Panc1 (cell line): ENCODE measurements around the gene COL9A2. TPM values are rescaled to one million over a fixed set of nuclear protein-coding genes. Genes with fewer than 3 reads are reported as not detected.

Experiments
- ATAC-seq: fragments of 200-7000 bp; cut with Tn5 transposase; 2 replicates; pipeline ENCODE4 v1.9.1; 2020; ENCODE audit warnings: mild to moderate bottlenecking, moderate library complexity
- BruUV-seq: library from RNA; stranded (reverse); fragments of 400-500 nt; replicated peaks from 2 replicates; lab custom pipeline; 2021; lab: Mats Ljungman, UMichigan
- CTCF ChIA-PET: fragments of 300-600 bp; sonication (Branson Sonifier 250); formaldehyde crosslinking; loops from one replicate; lab custom pipeline; 2022; ENCODE audit warnings: antibody characterized with exemption; lab: Charles Lee
- POLR2A ChIA-PET: fragments of 300-600 bp; sonication (Branson Sonifier 250); formaldehyde crosslinking; loops from one replicate; lab custom pipeline; 2022; ENCODE audit warnings: antibody characterized with exemption; lab: Charles Lee
- DNase-seq: peaks from one replicate; pipeline ENCODE4 v3.0.0-alpha.2; 2010; ENCODE audit warnings: low read depth, low spot score
- H3K27ac ChIP-seq: 2 replicates; pipeline ENCODE4 v1.5.1; 2011; ENCODE audit warnings: mild to moderate bottlenecking, low read length, inconsistent platforms
- H3K27me3 ChIP-seq: fragments of 200-500 bp; sonication (Bioruptor generic); 2 replicates; pipeline ENCODE4 v1.6.0; 2014; ENCODE audit warnings: low read length, inconsistent platforms; ENCODE audit not compliant: control insufficient read depth, insufficient read depth
- H3K36me3 ChIP-seq: fragments of 200-500 bp; sonication (Bioruptor generic); 2 replicates; pipeline ENCODE4 v1.5.1; 2014; ENCODE audit warnings: inconsistent platforms, mild to moderate bottlenecking, low read length, moderate library complexity; ENCODE audit not compliant: control insufficient read depth, insufficient read depth
- H3K4me1 ChIP-seq: 2 replicates; pipeline ENCODE4 v1.5.1; 2011; ENCODE audit warnings: inconsistent platforms, mild to moderate bottlenecking, low read length, moderate library complexity; ENCODE audit not compliant: control insufficient read depth, insufficient read depth
- H3K4me3 ChIP-seq, 2 experiments: 2 replicates each; pipeline ENCODE4 v1.5.1; 2011 to 2012; ENCODE audit warnings: low read depth in 2 of 2, low read length in 2 of 2, mild to moderate bottlenecking in 2 of 2, inconsistent platforms in 1 of 2, moderate library complexity in 1 of 2
- H3K9me3 ChIP-seq: fragments of 200-500 bp; sonication (Bioruptor generic); 2 replicates; pipeline ENCODE4 v1.5.1; 2014; ENCODE audit warnings: low read depth, mild to moderate bottlenecking, inconsistent platforms, low read length, moderate library complexity; ENCODE audit not compliant: control insufficient read depth, insufficient read depth
- CTCF ChIP-seq: fragments of 450-650 bp; IDR thresholded peaks from 2 replicates; pipeline ENCODE4 v1.5.1; 2017; ENCODE audit warnings: mild to moderate bottlenecking
- POLR2AphosphoS5 ChIP-seq: IDR thresholded peaks from 2 replicates; pipeline ENCODE4 v1.6.1; 2012; ENCODE audit warnings: mild to moderate bottlenecking, low read depth, low read length, moderate library complexity
- REST ChIP-seq, 2 experiments: IDR thresholded peaks; 2 replicates each; pipeline ENCODE4 v1.6.1; 2011 to 2012; ENCODE audit warnings: low read depth in 2 of 2, control low read depth in 1 of 2, low read length in 1 of 2, mild to moderate bottlenecking in 1 of 2, moderate library complexity in 1 of 2; ENCODE audit not compliant: insufficient read depth in 1 of 2
- SIN3A ChIP-seq: IDR thresholded peaks from 2 replicates; pipeline ENCODE4 v1.6.1; 2012; ENCODE audit warnings: low read depth, mild to moderate bottlenecking, low read length, moderate library complexity, borderline replicate concordance; ENCODE audit not compliant: insufficient read depth
- TCF7L2 ChIP-seq: IDR thresholded peaks from 2 replicates; pipeline ENCODE4 v1.6.1; 2011; ENCODE audit warnings: mild to moderate bottlenecking, low read depth, low read length, inconsistent platforms
- in situ Hi-C: cut with HindIII; loops from 2 replicates; pipeline ENCODE4 v1.10.0; 2016; ENCODE audit warnings: low sequenced_read_pairs, low pct_unique_long_range_greater_than_20kb
- intact Hi-C: fragments of 100-400 bp; cut with micrococcal nuclease; formaldehyde crosslinking; loops from one replicate; pipeline ENCODE4 v1.10.0; 2022; ENCODE audit not compliant: unreplicated experiment
- total RNA-seq: library from RNA; stranded (reverse); gene quantifications from one replicate; pipeline ENCODE4 v1.2.1, GENCODE V29; 2021; ENCODE audit not compliant: unreplicated experiment

COL9A2 gene
- total RNA-seq, 1 experiment from 2014 or later, result 2.9 TPM

GRCh38 chr1:40305871-40306270 is 11.2 kb downstream of the COL9A2 start:
- ATAC-seq, result 0 out of 2 replicates have a peak, but pooled peaks have one; percentile 10
- in situ Hi-C loops (no loop called here), intact Hi-C loops (no loop called here)
- Histone ChIP-seq H3K36me3 (no peaks in the 10 kb centered on the region), H3K27me3 (no peaks in the 10 kb centered on the region), H3K9me3 (no peaks in the 10 kb centered on the region), H3K4me1 (no peaks in the 10 kb centered on the region), H3K27ac (no peak overlapping the region), H3K4me3 (no peak overlapping the region)
- BruUV-seq, result no TSS peak
- ChIA-PET CTCF (interaction anchor here (0.7 to 1.3 kb wide), 3 partner anchors 11 to 387 kb away, joined by 3 to 8 read pairs (median 3); partner anchors contain the start of gene COL9A2), POLR2A (no interaction called here)
- TF ChIP-seq POLR2AphosphoS5, result no peak
- DNase-seq, result no peak

GRCh38 chr1:40305451-40305850 is 11.6 kb downstream of the COL9A2 start:
- intact Hi-C loops (no loop called here), in situ Hi-C loops (no loop called here)
- ChIA-PET CTCF (interaction anchor here (0.6 to 1.3 kb wide), 3 partner anchors 11 to 162 kb away, joined by 3 to 8 read pairs (median 3); partner anchors contain the start of gene COL9A2), POLR2A (no interaction called here)
- Histone ChIP-seq H3K4me1 (no peaks in the 10 kb centered on the region), H3K4me3 (no peak overlapping the region), H3K27me3 (no peaks in the 10 kb centered on the region), H3K36me3 (no peaks in the 10 kb centered on the region), H3K9me3 (no peaks in the 10 kb centered on the region), H3K27ac (no peak overlapping the region)
- ATAC-seq (peak; percentile 54; the same call in 1 of the 2 replicates), DNase-seq (no peak)
- no TSS peak for BruUV-seq
- TF ChIP-seq POLR2AphosphoS5 (no peak), SIN3A (no peak), TCF7L2 (no peak), REST (IDR thresholded peaks at IDR 0.05; ENCODE audit: insufficient read depth in 1 of 2, low read depth in 2 of 2, low read length in 1 of 2) (no peak), CTCF (no peak)

- ChIA-PET POLR2A (no interaction called here), CTCF (no interaction called here)
- no peak for ATAC-seq
- no peak for DNase-seq
- no peaks in the 10 kb centered on the region for H3K27me3 ChIP-seq
- no peaks in the 10 kb centered on the region for H3K9me3 ChIP-seq
- no peak overlapping the region for H3K4me3 ChIP-seq
- in situ Hi-C loops, result no loop called here
- no peak overlapping the region for H3K27ac ChIP-seq
- TF ChIP-seq TCF7L2 (no peak), POLR2AphosphoS5 (no peak), CTCF (no peak), SIN3A (no peak), REST (IDR thresholded peaks at IDR 0.05; ENCODE audit: insufficient read depth in 1 of 2, low read depth in 2 of 2, low read length in 1 of 2) (no peak)
- no TSS peak for BruUV-seq
- intact Hi-C loops, result no loop called here
- H3K36me3 ChIP-seq, result no peaks in the 10 kb centered on the region
- H3K4me1 ChIP-seq, result no peaks in the 10 kb centered on the region
Measured at GRCh38 chr1:40303790-40304189, 13.3 kb downstream of the COL9A2 start.
